Subcutaneous abdominal adipose tissue (tissue), 5 donors: ENCODE data around the gene CARS2.
"Not testable (repeated sequence)": the region's sequence is repeated elsewhere in the genome, so short reads cannot be mapped to it uniquely, and the experiment has no call there.

Experiments
- H3K27ac ChIP-seq: one replicate; pipeline ENCODE4 v1.7.0; 2013; ENCODE audit warnings: low read depth, mild to moderate bottlenecking, inconsistent platforms, low read length, moderate library complexity
- H3K27me3 ChIP-seq, 5 donors: one replicate each; pipeline ENCODE4 v1.7.0; 2013; ENCODE audit warnings: low read length in 5 of 5, inconsistent platforms in 1 of 5; ENCODE audit not compliant: control insufficient read depth in 5 of 5, insufficient read depth in 4 of 5
- H3K36me3 ChIP-seq, 5 donors: one replicate each; pipeline ENCODE4 v1.7.0; 2013; ENCODE audit warnings: low read length in 5 of 5; ENCODE audit not compliant: control insufficient read depth in 5 of 5, insufficient read depth in 5 of 5
- H3K4me1 ChIP-seq, 5 donors: one replicate each; pipeline ENCODE4 v1.7.0; 2013; ENCODE audit warnings: low read length in 5 of 5, mild to moderate bottlenecking in 3 of 5, moderate library complexity in 1 of 5; ENCODE audit not compliant: control insufficient read depth in 5 of 5, insufficient read depth in 5 of 5
- H3K4me3 ChIP-seq, 5 donors: one replicate each; pipeline ENCODE4 v1.7.0; 2013; ENCODE audit warnings: low read length in 5 of 5, low read depth in 1 of 5
- H3K9ac ChIP-seq, 5 donors: one replicate each; pipeline ENCODE4 v1.7.0; 2013; ENCODE audit warnings: low read length in 5 of 5, mild to moderate bottlenecking in 4 of 5, moderate library complexity in 3 of 5
- H3K9me3 ChIP-seq, 5 donors: one replicate each; pipeline ENCODE4 v1.7.0; 2013; ENCODE audit warnings: low read length in 5 of 5; ENCODE audit not compliant: control insufficient read depth in 5 of 5
- donor health status: healthy.
- donor health status: healthy.
- donor health status: healthy.
- donor health status: healthy.
- donor health status: healthy.

Gene CARS2

GRCh38 chr13:110684388-110685056 lies 21.4 kb downstream of the CARS2 start:
- Histone ChIP-seq H3K4me3 (no peak overlapping the region), H3K27me3 (no peaks in the 10 kb centered on the region), H3K9ac (no peak overlapping the region), H3K36me3 (peaks cover 4 to 72% (median 65%) of the 10 kb centered on the region in 5 donors), H3K4me1 (no peaks in the 10 kb centered on the region), H3K9me3 (no peaks in the 10 kb centered on the region), H3K27ac (no peak overlapping the region)

- H3K27ac ChIP-seq = no peak overlapping the region
These were observed 22.0 kb downstream of the CARS2 start for GRCh38 chr13:110683921-110684320.

GRCh38 chr13:110683203-110683883 lies 22.6 kb downstream of the CARS2 start:
- no peak overlapping the region for H3K4me3 ChIP-seq
- H3K4me1 ChIP-seq = no peaks in the 10 kb centered on the region
- no peaks in the 10 kb centered on the region for H3K9me3 ChIP-seq
- H3K9ac ChIP-seq = no peak overlapping the region
- peaks cover 4 to 76% (median 69%) of the 10 kb centered on the region in 5 donors for H3K36me3 ChIP-seq
- no peak overlapping the region for H3K27ac ChIP-seq
- no peaks in the 10 kb centered on the region for H3K27me3 ChIP-seq

More at GRCh38 chr13:110683921-110684320, 22.0 kb downstream of the CARS2 start:
- Histone ChIP-seq H3K9ac (no peak overlapping the region), H3K27me3 (no peaks in the 10 kb centered on the region), H3K36me3 (peaks cover 4 to 71% (median 67%) of the 10 kb centered on the region in 5 donors), H3K9me3 (no peaks in the 10 kb centered on the region), H3K4me1 (no peaks in the 10 kb centered on the region), H3K4me3 (no peak overlapping the region)

- no peak overlapping the region for H3K27ac ChIP-seq
These were observed 23.2 kb downstream of the CARS2 start for GRCh38 chr13:110682746-110683145.

GRCh38 chr13:110681868-110682550 lies 23.9 kb downstream of the CARS2 start:
- Histone ChIP-seq H3K36me3 (peaks cover 4 to 71% (median 63%) of the 10 kb centered on the region in 5 donors), H3K4me1 (no peaks in the 10 kb centered on the region), H3K4me3 (no peak overlapping the region), H3K9ac (no peak overlapping the region), H3K27me3 (no peaks in the 10 kb centered on the region), H3K27ac (no peak overlapping the region), H3K9me3 (no peaks in the 10 kb centered on the region)

More at GRCh38 chr13:110682746-110683145, 23.2 kb downstream of the CARS2 start:
- H3K4me3 ChIP-seq = no peak overlapping the region
- H3K4me1 ChIP-seq = no peaks in the 10 kb centered on the region
- H3K9ac ChIP-seq = no peak overlapping the region
- H3K36me3 ChIP-seq = peaks cover 4 to 75% (median 68%) of the 10 kb centered on the region in 5 donors
- no peaks in the 10 kb centered on the region for H3K9me3 ChIP-seq
- H3K27me3 ChIP-seq = no peaks in the 10 kb centered on the region

GRCh38 chr13:110680852-110681251 lies 25.1 kb downstream of the CARS2 start:
- peaks cover 4 to 72% (median 63%) of the 10 kb centered on the region in 5 donors for H3K36me3 ChIP-seq
- no peak overlapping the region for H3K27ac ChIP-seq
- H3K27me3 ChIP-seq = no peaks in the 10 kb centered on the region
- H3K9me3 ChIP-seq = no peaks in the 10 kb centered on the region
- H3K4me1 ChIP-seq = peaks cover 0 to 6% (median 3%) of the 10 kb centered on the region in 5 donors
- H3K9ac ChIP-seq = no peak overlapping the region
- H3K4me3 ChIP-seq = no peak overlapping the region

- Histone ChIP-seq H3K9ac (no peak overlapping the region), H3K36me3 (peaks cover 4 to 53% (median 53%) of the 10 kb centered on the region in 5 donors), H3K27ac (no peak overlapping the region)
These were observed 28.0 kb downstream of the CARS2 start for GRCh38 chr13:110677731-110678545.

GRCh38 chr13:110676595-110677587 lies 29.0 kb downstream of the CARS2 start:
- Histone ChIP-seq H3K4me1 (peaks cover 0 to 6% (median 3%) of the 10 kb centered on the region in 5 donors), H3K36me3 (peaks cover 4 to 43% (median 42%) of the 10 kb centered on the region in 5 donors), H3K27ac (no peak overlapping the region), H3K27me3 (no peaks in the 10 kb centered on the region), H3K9me3 (no peaks in the 10 kb centered on the region), H3K9ac (no peak overlapping the region), H3K4me3 (no peak overlapping the region)

More at GRCh38 chr13:110677731-110678545, 28.0 kb downstream of the CARS2 start:
- Histone ChIP-seq H3K27me3 (no peaks in the 10 kb centered on the region), H3K9me3 (no peaks in the 10 kb centered on the region), H3K4me1 (peaks cover 0 to 6% (median 3%) of the 10 kb centered on the region in 5 donors), H3K4me3 (no peak overlapping the region)

- not testable (repeated sequence) for H3K9me3 ChIP-seq, H3K4me3 ChIP-seq, H3K27me3 ChIP-seq, H3K4me1 ChIP-seq, H3K9ac ChIP-seq, H3K27ac ChIP-seq
- H3K36me3 ChIP-seq = peaks cover 11 to 39% (median 33%) of the 10 kb centered on the region in 5 donors
These were observed 36.1 kb downstream of the CARS2 start for GRCh38 chr13:110669814-110670213.
